ENCODE data around the gene HNRNPH2.

Gene HNRNPH2

GRCh38 chrX:101419489-101419888 is 11.5 kb downstream of the HNRNPH2 start:
- no peak for FAIRE-seq
- DNase-seq (ENCODE audit: insufficient read length, low spot score): no peak
- TF ChIP-seq, protein P1, sequence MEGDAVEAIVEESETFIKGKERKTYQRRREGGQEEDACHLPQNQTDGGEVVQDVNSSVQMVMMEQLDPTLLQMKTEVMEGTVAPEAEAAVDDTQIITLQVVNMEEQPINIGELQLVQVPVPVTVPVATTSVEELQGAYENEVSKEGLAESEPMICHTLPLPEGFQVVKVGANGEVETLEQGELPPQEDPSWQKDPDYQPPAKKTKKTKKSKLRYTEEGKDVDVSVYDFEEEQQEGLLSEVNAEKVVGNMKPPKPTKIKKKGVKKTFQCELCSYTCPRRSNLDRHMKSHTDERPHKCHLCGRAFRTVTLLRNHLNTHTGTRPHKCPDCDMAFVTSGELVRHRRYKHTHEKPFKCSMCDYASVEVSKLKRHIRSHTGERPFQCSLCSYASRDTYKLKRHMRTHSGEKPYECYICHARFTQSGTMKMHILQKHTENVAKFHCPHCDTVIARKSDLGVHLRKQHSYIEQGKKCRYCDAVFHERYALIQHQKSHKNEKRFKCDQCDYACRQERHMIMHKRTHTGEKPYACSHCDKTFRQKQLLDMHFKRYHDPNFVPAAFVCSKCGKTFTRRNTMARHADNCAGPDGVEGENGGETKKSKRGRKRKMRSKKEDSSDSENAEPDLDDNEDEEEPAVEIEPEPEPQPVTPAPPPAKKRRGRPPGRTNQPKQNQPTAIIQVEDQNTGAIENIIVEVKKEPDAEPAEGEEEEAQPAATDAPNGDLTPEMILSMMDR (IDR thresholded peaks at IDR 0.05; ENCODE audit: insufficient read depth, missing control alignments): no peak

DNA sequence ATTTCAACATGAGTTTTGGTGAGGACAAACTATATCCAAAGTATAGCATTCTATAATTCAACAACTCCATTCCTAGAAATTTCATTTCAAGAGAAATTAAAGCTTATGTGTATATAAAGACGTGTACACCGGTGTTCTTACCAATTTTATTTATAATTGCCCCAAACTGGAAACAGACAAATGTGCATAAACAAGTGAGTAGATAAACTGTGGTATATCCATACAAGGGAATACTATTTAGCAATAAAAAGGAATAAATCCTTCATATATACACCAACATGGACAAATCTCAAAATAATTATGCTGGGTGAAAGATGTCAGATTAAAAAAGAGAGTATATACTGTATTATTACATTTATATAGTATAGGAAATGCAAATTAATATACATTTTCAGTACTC is 19.9 kb downstream of the HNRNPH2 start:
- TF ChIP-seq, protein P1 (IDR thresholded peaks at IDR 0.05; ENCODE audit: insufficient read depth, missing control alignments): no peak
- FAIRE-seq (no peak), DNase-seq (ENCODE audit: insufficient read length, low spot score) (no peak)

GRCh38 chrX:101429934-101430333 is 21.9 kb downstream of the HNRNPH2 start:
- FAIRE-seq: no peak
- DNase-seq (ENCODE audit: insufficient read length, low spot score): no peak
- TF ChIP-seq, protein P1 (IDR thresholded peaks at IDR 0.05; ENCODE audit: insufficient read depth, missing control alignments): no peak

DNA sequence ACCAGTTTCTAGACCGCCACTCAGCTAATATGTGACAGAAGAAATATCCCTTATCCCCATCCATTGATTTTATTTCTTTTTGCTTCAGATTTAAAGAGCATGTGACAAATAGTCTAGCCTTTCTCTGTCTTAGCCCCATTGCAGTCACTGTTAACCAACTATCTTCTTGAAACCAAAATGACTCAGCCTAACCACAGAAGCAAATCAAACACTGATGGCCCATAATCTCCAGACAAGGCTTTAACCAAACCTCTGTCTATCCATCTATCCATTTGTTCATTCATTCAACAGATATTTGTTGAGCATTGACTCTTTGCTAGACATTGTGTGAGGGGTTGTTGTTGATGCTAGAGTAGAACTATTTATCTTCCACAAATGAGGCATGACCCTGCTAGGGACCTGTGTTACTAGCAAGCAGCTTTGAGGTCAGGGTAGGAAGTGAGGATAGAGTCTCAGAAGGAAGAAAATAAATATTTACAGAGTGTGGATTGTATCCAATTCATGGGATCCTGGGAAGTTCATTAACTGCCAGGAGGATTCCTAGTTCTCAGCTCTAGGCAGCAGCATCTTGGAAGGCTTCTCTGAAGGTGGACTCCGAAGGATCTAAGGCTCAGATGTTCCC is 22.5 kb downstream of the HNRNPH2 start:
- DNase-seq (ENCODE audit: insufficient read length, low spot score) (no peak), FAIRE-seq (no peak)
- TF ChIP-seq, protein P1 (IDR thresholded peaks at IDR 0.05; ENCODE audit: insufficient read depth, missing control alignments): no peak

DNA sequence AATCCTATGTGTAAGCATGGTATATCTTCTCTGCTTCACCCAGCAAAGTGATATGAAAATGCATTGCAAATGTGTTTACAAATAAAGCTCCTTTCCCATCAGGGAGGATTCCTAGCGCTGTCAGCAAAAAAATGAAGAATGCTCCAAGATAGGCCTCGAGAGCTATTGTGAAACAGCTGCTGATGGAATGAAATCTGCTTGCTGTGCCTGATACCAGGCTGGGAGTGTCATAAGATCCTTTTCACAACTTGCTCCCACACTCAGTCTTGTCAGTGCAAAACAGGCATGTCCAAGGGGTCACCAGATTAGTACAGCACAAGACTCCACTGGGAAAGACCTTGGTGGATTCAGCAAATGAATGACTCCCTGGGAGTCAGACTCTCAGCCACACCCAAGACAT is 34.1 kb downstream of the HNRNPH2 start:
- no peak for DNase-seq (ENCODE audit: insufficient read length, low spot score)
- no peak for FAIRE-seq
- TF ChIP-seq, protein P1 (IDR thresholded peaks at IDR 0.05; ENCODE audit: insufficient read depth, missing control alignments): no peak

- FAIRE-seq: no peak
- TF ChIP-seq, protein P1 (IDR thresholded peaks at IDR 0.05; ENCODE audit: insufficient read depth, missing control alignments): no peak
- no peak for DNase-seq (ENCODE audit: insufficient read length, low spot score)
Observed at GRCh38 chrX:101449279-101449678, 41.3 kb downstream of the HNRNPH2 start.

DNA sequence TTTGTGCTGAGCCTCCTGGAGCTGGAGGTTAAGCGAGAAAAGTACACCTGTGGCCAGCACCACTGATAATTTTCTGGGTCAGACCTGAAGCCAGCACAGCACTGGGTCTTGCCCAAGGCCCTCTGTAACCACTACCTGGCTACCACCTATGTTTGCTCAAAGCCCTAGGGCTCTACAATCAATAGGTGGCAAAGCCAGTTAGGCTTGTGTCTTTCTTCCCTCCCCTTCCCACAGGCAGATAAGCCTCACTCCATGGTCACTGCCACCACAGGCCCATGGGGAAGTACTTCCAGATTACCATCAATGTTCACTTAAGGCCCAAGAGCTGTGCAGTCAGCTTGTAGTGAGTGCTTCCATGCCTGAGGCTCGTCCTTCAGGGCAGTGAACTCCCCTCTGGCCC is 42.1 kb downstream of the HNRNPH2 start:
- TF ChIP-seq, protein P1 (IDR thresholded peaks at IDR 0.05; ENCODE audit: insufficient read depth, missing control alignments): no peak
- FAIRE-seq (no peak), DNase-seq (ENCODE audit: insufficient read length, low spot score) (no peak)

Data from D721Med (cell line).